Tongue (tissue), 2 donors: Measurements from ENCODE around the gene SARS1. TPM values are rescaled to one million over a fixed set of nuclear protein-coding genes. Genes with fewer than 3 reads are reported as not detected.
"Not testable (repeated sequence)": the region's sequence is repeated elsewhere in the genome, so short reads cannot be mapped to it uniquely, and the experiment has no call there.

ENCODE experiments used
- DNase-seq: peaks from one replicate; pipeline ENCODE4 v3.0.0-alpha.2; 2015
- total RNA-seq: library from RNA; depleted of rRNA; stranded (reverse); fragments of >200 nt; gene quantifications from one replicate; pipeline ENCODE4 v1.2.3, GENCODE V29; 2014

Gene SARS1, protein sequence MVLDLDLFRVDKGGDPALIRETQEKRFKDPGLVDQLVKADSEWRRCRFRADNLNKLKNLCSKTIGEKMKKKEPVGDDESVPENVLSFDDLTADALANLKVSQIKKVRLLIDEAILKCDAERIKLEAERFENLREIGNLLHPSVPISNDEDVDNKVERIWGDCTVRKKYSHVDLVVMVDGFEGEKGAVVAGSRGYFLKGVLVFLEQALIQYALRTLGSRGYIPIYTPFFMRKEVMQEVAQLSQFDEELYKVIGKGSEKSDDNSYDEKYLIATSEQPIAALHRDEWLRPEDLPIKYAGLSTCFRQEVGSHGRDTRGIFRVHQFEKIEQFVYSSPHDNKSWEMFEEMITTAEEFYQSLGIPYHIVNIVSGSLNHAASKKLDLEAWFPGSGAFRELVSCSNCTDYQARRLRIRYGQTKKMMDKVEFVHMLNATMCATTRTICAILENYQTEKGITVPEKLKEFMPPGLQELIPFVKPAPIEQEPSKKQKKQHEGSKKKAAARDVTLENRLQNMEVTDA
- total RNA-seq, result 99.2 TPM

GRCh38 chr1:109213824-109214693 is at the start of gene SARS1:
Gene SARS1 (plus strand): TSS chr1:109213918. CDS start chr1:109213993, 75 bp downstream.
- DNase-seq, result peak; percentile 97

GRCh38 chr1:109164538-109164937 is 49.2 kb upstream of the SARS1 start:
- no peak for DNase-seq

- DNase-seq, result no peak
Observed at GRCh38 chr1:109167001-109167506, 46.7 kb upstream of the SARS1 start.

GRCh38 chr1:109170035-109170764 is 43.5 kb upstream of the SARS1 start:
- DNase-seq, result no peak

DNA sequence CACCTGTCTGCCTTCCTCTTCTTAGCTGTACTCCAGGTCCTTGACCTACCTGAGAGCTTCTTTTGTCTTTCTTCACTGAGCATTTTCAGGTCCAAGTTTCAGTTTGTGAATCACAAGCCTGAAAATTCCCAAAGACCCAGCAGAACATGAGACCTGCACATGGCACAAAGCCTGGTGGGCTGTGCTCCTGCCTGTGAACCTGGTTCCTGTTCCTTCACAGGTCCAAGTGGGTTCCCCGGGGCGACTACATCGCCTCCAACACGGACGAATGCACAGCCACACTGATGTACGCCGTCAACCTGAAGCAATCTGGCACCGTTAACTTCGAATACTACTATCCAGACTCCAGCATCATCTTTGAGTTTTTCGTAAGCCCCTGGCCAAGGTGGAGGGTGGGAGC is 42.1 kb upstream of the SARS1 start:
- DNase-seq, result no peak

DNA sequence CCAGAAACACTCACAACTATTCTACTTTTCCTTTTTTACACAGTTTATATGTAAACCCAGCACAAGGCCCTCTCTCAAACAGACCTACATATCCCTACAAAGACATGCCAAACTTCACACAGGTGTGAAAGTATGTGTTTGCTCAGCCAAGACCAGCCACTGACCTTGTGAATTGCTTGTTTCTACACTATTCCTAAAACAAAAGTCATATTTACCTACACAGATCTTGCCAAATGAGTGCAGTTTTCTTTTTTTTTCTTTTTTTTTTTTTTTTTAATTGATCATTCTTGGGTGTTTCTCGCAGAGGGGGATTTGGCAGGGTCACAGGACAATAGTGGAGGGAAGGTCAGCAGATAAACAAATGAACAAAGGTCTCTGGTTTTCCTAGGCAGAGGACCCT is 37.4 kb upstream of the SARS1 start:
- not testable (repeated sequence) for DNase-seq

- DNase-seq, result not testable (repeated sequence)
Observed at GRCh38 chr1:109180715-109181084, 33.0 kb upstream of the SARS1 start.

GRCh38 chr1:109181085-109181806 is 32.5 kb upstream of the SARS1 start:
- DNase-seq, result peak; percentile 57

- DNase-seq, result no peak
Observed at GRCh38 chr1:109181807-109182163, 31.9 kb upstream of the SARS1 start.

DNA sequence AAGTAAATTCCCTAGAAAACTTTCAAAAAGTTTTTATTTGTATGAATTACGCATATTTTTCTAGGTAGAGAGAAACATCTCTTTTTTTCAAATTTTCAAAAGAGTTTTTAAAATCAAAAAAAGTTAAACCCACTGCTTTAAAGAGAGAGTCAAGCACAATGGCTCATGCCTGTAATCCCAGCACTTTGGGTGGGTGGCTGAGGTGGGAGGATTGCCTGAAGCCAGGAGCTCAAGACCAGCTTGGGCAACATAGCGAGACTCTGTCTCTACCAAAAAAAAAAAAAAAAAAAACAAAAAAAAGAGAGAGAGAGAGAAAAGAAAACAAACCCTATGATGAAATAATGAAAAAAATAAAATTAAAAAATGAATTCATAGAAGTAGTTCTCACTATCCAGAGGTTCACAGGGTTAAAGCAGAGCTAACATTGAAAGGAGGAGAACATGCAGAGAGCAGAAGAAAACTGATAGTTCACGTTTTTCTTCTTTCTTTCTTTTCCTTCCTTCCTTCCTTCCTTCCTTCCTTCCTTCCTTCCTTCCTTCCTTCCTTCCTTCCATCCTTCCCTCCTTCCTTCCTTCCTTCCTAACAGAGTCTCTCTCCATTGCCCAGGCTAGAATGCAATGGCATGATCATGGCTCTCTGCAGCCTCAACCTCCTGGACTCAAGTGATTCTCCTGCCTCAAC is 30.5 kb upstream of the SARS1 start:
- DNase-seq, result no peak

- DNase-seq, result no peak
Observed at GRCh38 chr1:109184687-109185086, 29.0 kb upstream of the SARS1 start.

DNA sequence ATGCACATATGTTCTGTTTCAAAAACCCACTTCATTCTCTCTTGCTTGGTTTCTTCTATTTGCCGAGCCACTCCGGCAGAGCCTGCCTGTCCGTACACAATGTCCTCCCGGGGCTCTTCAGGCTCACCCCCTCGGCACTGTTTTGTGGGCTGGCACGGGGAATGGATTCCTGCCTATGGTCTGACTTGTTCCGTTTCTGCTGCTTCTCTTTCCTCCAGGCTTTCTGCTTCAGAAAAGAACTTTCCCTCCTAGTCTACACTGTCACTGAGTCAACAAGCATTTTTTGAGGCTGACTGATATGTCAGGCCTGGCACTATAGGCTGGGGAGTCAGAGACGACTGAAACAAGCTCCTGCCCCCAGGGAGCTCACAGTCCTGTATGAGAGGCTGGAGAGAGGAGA is 28.4 kb upstream of the SARS1 start:
- DNase-seq, result no peak

- no peak for DNase-seq
Observed at GRCh38 chr1:109185990-109186732, 27.6 kb upstream of the SARS1 start.

GRCh38 chr1:109186733-109187086 is 27.0 kb upstream of the SARS1 start:
- no peak for DNase-seq

DNA sequence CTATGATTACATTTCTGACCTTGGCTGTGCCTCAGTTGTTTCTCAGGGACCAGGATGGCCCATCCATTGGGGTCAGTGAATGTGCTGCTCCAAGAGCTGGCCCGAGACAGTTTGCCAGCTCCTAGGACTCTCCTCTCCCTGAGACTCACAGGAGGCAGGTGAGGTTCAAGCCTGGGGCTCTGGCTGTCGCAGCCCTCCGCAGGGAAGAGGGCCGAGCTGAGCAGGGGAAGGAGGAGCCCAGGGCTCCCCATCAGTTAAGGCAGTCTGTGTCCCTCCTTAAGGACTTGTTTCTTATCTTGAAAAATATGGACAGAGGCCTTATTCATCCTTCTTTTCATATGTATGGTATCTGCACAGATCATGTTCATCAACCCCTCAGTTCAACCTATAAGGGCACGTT is 26.6 kb upstream of the SARS1 start:
- no peak for DNase-seq

DNA sequence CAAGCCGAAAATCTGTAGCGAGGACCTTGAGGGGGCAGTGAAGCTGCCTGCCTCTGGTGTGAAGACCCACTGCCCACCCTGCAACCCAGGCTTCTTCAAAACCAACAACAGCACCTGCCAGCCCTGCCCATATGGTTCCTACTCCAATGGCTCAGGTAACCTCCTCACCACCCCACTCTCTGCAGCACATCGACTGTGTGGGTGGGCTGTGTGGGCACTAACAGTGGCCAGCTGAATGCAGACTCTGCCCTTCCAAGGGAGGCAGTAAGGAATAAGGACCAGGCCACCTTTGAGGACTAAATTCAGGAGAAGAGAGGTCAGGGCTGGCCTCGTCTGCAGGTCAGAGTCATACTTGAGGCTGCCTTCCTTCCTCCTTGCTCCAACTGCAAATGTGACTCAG is 25.5 kb upstream of the SARS1 start:
- no peak for DNase-seq

DNA sequence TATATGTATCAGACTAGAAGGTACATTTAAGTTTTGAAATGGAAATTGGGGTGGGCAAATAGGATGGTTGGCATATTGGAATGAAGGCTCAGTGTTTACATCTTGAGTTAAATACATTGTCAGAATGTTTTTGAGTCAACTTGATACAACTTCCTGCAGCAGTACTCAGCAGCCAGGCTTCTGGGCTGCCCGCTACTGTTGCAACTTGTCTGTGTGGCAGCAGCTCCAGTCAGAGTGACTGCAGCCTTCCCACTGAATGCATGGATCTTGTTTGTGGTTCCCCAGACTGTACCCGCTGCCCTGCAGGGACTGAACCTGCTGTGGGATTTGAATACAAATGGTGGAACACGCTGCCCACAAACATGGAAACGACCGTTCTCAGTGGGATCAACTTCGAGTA is 24.9 kb upstream of the SARS1 start:
- no peak for DNase-seq

DNA sequence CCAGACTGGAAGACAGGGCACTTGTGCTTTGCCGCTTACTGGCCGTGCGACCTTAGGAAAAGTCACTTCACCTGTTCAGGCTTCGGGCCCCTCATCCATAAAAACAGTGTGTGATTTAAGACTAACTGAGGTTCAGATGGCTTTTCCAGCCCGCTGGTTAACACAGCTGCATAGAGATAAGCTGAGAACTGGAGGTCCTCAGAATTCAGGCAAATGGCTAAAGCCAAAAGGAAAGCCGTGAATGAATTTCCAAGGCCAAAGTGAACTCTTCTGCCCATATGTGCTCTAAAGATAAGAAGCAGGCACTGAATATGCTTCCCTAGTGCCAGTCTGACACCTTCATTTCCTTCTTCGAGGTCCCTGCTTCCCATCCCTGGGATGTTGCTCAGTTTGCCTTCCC is 23.5 kb upstream of the SARS1 start:
- DNase-seq, result no peak

DNA sequence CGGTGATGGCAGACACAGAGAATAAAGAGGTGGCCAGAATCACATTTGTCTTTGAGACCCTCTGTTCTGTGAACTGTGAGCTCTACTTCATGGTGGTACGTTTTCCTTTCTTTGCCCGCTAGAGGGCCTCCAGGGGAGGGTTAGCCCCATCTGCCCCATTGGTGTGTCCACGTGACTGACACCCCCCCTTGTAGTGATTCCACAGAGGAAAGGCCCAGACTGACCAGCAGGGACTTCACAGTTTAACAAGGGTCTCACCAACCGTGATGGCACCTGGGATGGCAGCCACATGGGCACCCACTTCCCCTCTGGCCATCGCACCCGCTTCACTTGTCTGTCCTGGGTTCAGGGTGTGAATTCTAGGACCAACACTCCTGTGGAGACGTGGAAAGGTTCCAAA is 22.3 kb upstream of the SARS1 start:
- no peak for DNase-seq

- DNase-seq, result no peak
Observed at GRCh38 chr1:109191891-109192290, 21.8 kb upstream of the SARS1 start.
